HG02981 (cell line): ENCODE data around the gene TYR.
"Not testable (repeated sequence)": the region's sequence is repeated elsewhere in the genome, so short reads cannot be mapped to it uniquely, and the experiment has no call there.

Experiments
- ATAC-seq: cut with Tn5 transposase; IDR thresholded peaks from one replicate; pipeline ENCODE4 v1.9.1; 2021; ENCODE audit warnings: mild to moderate bottlenecking, moderate library complexity; ENCODE audit not compliant: unreplicated experiment

TYR gene

GRCh38 chr11:89267660-89268302 lies 90.1 kb downstream of the TYR start:
- no peak for ATAC-seq

DNA sequence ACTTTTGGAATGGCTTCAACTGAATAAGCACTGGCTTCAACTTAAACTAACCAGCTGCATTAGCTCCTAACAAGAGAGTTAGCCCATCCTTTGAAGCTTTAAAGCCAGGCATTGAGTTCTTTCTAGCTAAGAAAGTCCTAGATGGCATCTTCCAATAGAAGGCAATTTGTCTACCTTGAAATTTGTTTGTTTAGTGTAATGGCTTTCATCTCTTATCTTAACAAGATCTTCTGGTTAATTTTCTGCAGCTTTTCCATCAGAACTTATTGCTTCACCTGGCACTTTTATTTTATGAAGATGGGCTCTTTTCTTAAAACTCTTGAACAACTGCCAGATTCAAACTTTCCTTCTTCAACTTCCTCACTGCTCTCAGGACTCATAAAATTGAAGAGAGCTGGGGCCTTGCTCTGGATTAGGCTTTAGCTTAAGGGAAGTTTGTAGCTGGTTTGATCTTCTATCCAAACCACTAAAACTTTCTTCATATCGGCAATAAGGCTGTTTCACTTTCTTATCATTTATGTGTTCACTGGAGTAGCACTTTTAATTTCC lies 94.9 kb downstream of the TYR start:
- not testable (repeated sequence) for ATAC-seq

DNA sequence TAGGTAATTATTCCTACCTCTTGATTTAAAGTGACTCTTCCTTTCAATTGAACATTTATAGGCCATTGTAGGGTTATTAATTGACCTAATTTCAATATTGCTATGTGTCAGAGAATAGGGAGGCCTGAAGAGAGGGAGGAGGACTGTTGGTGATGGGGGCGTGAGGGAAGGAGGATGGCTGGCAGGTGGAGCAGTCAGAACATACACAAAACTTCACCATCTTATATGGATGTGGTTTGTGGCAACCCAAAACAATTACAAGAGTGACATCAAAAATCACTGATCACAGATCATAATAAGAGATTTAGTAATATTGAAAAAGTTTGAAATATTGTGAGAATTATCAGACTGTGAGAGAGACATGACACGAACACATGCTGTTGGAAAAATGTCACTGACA lies 95.5 kb downstream of the TYR start:
- ATAC-seq: not testable (repeated sequence)

DNA sequence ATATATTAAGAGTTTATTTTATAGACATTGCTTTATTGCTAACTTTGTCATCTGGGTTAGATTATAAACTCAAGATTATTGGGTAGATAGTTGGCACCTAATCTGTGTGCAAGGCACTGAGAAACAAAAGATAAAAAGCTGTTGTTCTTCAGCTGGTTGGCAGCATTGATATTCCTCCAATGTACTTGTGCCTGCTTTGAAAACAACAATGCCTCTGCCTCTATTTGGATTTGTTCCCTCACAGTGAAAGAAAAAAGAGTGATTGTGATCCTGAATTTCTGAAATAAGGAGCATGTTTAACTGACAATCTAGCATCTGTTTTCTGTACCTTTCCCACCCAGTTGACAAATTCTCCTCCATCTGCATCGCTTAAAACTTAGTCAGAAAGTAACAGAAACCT lies 98.3 kb downstream of the TYR start:
- no peak for ATAC-seq

GRCh38 chr11:89279176-89279575 lies 101.5 kb downstream of the TYR start:
- ATAC-seq: no peak

DNA sequence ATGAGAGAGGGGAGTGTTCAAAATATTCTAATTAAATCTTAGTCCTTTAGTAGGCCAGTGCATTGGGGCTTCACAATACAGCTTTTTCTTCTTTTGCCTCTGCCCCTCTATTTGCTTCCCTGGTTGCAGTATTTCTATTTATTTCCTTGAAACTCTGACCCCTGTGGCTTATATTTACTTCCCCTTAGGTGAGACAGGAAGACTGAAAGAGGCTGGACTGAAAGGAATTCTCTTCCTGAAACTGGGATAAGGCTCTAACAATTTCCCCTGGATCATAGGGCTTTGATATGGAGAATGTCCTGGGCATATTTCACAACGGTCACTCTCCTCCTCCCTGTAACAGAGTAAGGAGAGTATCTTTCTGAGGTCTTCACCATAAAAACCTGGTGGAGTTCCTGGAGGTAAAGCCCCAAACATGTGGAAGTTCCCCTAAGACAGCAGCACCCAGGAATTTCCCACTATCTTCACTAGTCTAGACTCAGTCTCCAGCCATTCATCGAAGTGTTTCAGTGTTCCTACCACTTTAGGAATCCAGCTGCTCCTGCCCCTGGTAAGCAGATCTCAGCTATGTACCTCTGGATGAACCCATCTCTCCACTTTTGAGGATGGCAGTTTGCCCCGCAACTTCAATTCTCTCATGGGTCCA lies 103.5 kb downstream of the TYR start:
- ATAC-seq: not testable (repeated sequence)

DNA sequence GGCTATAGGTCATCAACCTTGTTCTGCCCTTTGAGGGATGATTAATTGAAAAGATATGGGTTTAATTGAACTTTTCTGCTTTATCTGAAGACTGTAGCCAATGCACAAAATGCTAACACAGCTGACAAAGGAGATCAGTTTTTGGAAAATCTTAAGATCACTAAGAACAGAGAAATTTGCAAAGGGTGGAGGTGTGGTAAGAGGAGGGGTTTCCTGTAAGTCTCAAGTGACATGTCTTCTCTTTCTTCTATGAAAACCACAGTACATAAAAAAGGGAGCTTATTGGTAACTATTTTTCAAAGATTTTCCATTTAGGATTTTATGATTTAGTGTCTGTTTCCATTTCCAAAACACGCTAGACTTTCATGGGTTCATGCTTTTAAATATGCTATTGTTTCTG lies 108.9 kb downstream of the TYR start:
- ATAC-seq: not testable (repeated sequence)

DNA sequence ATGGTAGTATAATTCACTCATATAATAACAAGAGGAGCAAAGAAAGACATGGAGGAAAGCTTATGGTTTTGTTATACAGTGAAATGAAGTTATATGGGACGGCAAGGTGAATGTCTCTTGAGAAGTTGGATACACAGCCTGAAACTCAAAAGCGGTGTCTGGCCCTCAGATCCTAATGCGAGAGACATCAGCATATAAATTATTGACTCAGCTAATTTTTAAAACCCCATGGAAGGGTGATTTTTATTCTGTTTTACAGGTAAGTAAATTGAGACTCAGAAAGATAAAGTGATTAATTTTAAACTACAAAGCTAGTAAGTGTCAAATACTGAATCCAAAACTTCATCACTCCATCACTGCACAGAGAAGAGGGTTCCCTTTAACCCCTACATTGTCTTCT lies 110.3 kb downstream of the TYR start:
- not testable (repeated sequence) for ATAC-seq

GRCh38 chr11:89293965-89294679 lies 116.4 kb downstream of the TYR start:
- no peak for ATAC-seq

DNA sequence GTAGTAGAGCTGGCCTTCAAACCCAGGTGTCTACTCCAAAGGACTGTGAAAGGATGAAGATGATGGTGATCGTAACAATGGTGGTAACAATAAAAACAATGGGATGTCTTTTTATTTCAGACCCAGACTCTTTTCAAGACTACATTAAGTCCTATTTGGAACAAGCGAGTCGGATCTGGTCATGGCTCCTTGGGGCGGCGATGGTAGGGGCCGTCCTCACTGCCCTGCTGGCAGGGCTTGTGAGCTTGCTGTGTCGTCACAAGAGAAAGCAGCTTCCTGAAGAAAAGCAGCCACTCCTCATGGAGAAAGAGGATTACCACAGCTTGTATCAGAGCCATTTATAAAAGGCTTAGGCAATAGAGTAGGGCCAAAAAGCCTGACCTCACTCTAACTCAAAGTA lies 117.3 kb downstream of the TYR start:
- ATAC-seq: not testable (repeated sequence)

DNA sequence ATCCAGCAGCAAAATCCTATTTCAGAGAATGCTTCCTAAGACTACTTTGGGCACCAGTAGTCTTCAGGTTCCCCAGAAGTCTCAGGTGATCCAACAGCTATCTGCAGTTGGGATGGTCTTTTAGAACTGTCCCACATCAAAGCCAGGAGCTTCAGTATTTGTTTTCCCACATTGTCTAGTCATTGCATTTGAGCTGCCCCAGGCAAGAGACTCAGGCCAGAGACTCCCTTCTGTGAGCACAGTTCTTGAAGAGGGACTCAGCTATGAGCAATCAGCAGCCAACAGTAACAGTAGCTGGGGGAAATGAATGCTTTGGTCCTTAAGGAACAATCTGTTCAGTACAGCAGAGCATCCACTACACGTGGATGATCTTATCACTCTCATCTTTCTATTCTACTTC lies 125.4 kb downstream of the TYR start:
- not testable (repeated sequence) for ATAC-seq

DNA sequence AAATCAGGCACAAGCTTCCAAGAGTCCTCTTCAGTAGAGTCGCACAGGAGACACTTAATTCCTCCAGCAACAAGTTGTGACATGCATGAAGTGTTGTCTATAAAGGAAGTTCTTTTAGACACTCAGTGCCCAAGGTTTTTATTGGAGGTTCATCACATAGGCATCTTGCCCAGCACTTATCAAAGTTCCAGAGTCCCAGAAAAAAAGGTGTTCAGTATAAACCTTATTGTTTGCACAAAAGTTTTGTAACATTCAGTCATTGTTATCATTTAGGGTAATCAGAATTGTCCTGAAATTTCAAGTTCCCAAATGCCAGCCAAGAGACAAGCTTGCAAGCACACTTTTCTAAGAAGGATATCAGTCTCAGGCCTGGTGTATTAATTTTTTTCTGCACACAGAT lies 130.6 kb downstream of the TYR start:
- not testable (repeated sequence) for ATAC-seq

DNA sequence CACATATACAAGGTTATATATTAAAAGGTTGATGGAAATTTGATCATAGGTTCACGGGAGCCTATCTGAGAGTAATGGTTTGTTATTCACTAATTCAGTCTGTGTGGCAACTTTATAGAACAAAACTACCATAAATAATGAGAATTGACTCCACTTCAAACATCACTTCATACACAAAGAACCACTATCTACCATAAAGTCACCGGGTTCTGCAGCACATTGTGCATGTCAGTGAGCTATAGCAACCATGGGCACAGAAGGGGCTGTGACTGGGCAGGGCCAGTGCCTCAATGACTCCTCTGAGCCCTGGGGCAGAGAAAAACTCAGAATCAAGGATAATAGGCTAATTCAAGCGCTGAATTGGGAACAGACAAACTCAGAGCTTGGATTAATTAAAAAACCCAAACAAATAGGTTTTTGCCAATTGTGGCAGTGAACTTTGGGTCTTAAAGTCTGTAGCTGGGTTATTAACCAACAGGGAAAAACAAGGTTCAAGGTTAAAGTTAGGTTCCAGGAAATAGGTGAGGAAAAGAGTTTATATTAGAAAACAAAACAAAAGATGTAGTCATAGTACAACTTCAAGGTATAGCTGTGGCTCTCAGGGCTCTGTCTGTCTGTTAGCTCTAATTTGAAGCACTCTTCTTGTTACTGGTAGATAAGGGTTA lies 131.8 kb downstream of the TYR start:
- ATAC-seq: not testable (repeated sequence)

- not testable (repeated sequence) for ATAC-seq
Measured at GRCh38 chr11:89310607-89311006, 132.9 kb downstream of the TYR start.

DNA sequence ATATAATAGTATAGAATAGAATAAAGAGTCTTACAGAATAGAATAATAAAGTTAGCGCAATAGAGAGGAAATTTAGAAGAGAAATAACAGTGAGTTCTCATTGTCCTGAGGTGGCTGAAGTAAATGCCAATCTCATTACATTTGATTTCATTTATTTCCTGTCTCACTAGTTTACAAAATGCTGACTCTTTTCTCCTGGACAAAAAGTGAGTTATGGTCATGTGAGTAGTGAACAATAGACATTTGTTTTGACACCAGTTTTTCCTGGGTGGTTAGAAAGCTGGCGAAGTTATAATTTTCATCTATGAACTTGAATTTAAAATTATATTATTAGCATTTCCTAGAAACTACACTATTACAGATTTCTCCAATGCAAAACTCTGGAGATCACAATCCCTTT lies 143.7 kb downstream of the TYR start:
- ATAC-seq: no peak

GRCh38 chr11:89327885-89328284 lies 150.2 kb downstream of the TYR start:
- no peak for ATAC-seq

DNA sequence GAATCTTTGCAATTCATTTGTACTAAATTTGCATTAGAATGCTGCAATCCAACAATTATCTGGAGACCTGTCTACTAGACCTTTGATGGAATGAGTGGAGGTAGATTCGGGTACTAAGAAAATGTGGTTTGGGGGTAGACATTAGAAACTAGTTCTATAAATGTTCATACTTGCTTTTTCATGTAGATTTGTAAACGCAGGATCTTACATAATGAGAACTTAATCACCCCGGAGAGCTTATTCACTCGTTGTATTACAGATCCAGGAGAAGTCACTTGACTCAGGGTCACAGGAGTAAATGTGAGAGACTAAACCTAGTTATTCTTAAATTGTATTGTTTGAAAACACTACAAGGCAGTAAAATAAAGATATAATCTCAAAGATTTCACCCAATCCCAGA lies 154.3 kb downstream of the TYR start:
- not testable (repeated sequence) for ATAC-seq

DNA sequence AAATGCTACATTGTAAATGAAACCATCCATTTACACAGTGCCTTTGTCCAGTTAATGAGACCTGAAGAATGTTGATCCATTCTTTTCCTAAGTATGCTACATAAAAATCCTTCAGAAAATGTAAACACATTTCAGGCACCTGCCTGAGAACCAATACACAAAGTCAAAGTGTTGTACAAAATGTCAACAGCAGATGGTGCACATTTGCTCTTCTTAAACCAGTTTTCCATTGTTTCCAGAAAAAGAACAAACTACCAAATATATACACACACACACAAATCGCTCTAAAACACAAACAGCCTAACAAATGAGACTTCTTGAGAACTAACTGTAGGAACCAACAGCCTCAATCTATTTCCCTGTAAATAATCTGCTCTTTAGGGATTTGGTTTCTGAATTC lies 156.0 kb downstream of the TYR start:
- not testable (repeated sequence) for ATAC-seq

GRCh38 chr11:89337100-89337650 lies 159.5 kb downstream of the TYR start:
- not testable (repeated sequence) for ATAC-seq

GRCh38 chr11:89338073-89338472 lies 160.4 kb downstream of the TYR start:
- not testable (repeated sequence) for ATAC-seq

GRCh38 chr11:89340450-89340849 lies 162.8 kb downstream of the TYR start:
- ATAC-seq: not testable (repeated sequence)
